ENCODE results near the gene GPR15.

Gene GPR15

DNA sequence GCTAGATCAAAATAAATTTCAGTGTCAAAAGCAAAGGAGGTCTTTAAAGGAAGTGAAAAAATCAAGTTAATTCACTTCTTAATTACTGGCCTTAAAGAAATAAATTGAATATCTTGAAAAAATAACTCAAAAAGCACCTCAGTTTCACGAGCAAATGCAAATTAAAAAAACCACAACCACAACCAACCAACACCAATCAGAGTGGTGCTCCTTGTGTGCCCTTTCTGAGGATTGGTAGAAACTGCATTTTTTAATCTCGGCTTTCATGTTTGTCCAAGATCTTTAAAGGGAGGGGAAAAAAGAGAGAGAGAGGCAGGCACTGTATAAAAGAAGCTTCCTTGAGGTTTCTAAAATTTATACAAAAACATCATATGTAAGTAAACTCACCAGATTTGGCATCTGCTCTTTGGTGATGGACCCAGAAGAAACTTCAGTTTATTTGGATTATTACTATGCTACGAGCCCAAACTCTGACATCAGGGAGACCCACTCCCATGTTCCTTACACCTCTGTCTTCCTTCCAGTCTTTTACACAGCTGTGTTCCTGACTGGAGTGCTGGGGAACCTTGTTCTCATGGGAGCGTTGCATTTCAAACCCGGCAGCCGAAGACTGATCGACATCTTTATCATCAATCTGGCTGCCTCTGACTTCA lies at the start of gene GPR15:
GPR15 (plus strand) TSS at position 357 of the 653 bp plus-strand sequence; CDS start at position 413, 56 bp downstream.
- DNase-seq: no peak
- H3K4me2 ChIP-seq (ENCODE audit: low read depth, low read length): no peak within 1 kb of the TSS
- no peaks in the 10 kb centered on the region for H3K36me3 ChIP-seq (replicated peaks; ENCODE audit: insufficient read depth, low read length)
- H2AFZ ChIP-seq (ENCODE audit: low read length): no peak within 1 kb of the TSS
- TF ChIP-seq EZH2phosphoT487 (IDR thresholded peaks at IDR 0.05; ENCODE audit: low read length) (no peak), EZH2 (optimal IDR thresholded peaks at IDR 0.05; ENCODE audit: low read depth, low read length) (no peak)
- TF ChIP-seq, protein P1, sequence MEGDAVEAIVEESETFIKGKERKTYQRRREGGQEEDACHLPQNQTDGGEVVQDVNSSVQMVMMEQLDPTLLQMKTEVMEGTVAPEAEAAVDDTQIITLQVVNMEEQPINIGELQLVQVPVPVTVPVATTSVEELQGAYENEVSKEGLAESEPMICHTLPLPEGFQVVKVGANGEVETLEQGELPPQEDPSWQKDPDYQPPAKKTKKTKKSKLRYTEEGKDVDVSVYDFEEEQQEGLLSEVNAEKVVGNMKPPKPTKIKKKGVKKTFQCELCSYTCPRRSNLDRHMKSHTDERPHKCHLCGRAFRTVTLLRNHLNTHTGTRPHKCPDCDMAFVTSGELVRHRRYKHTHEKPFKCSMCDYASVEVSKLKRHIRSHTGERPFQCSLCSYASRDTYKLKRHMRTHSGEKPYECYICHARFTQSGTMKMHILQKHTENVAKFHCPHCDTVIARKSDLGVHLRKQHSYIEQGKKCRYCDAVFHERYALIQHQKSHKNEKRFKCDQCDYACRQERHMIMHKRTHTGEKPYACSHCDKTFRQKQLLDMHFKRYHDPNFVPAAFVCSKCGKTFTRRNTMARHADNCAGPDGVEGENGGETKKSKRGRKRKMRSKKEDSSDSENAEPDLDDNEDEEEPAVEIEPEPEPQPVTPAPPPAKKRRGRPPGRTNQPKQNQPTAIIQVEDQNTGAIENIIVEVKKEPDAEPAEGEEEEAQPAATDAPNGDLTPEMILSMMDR (IDR thresholded peaks at IDR 0.05; ENCODE audit: low read length): no peak
- H4K20me1 ChIP-seq (ENCODE audit: insufficient read depth, low read length): no peaks in the 10 kb centered on the region
- no peaks in the 10 kb centered on the region for H3K79me2 ChIP-seq (ENCODE audit: low read length)
- no peaks in the 10 kb centered on the region for H3K9me2 ChIP-seq (replicated peaks; ENCODE audit: insufficient read depth, low read length)
- H3K4me1 ChIP-seq (ENCODE audit: low read length): 0 out of 2 replicates have a peak, but pooled peaks cover 3% of the 10 kb centered on the region
- no peak within 1 kb of the TSS for H3K9ac ChIP-seq (ENCODE audit: low read length)
- H3K4me3 ChIP-seq (ENCODE audit: low read length): no peak within 1 kb of the TSS
- no peaks in the 10 kb centered on the region for H3K9me3 ChIP-seq (replicated peaks; ENCODE audit: insufficient read depth, low read length)
- H3K27me3 ChIP-seq (replicated peaks; ENCODE audit: insufficient read depth, low read length): no peaks in the 10 kb centered on the region
- no peak within 1 kb of the TSS for H3K27ac ChIP-seq (ENCODE audit: low read length)
- no peaks in the 10 kb centered on the region for H3F3A ChIP-seq (ENCODE audit: insufficient read depth, low read length)

- Histone ChIP-seq H3K36me3 (replicated peaks; ENCODE audit: insufficient read depth, low read length) (no peaks in the 10 kb centered on the region), H3K27me3 (replicated peaks; ENCODE audit: insufficient read depth, low read length) (no peaks in the 10 kb centered on the region), H3K9me3 (replicated peaks; ENCODE audit: insufficient read depth, low read length) (no peaks in the 10 kb centered on the region), H3K9me2 (replicated peaks; ENCODE audit: insufficient read depth, low read length) (no peaks in the 10 kb centered on the region), H3K4me2 (ENCODE audit: low read depth, low read length) (no peak overlapping the region), H3K27ac (ENCODE audit: low read length) (no peak overlapping the region), H3K79me2 (ENCODE audit: low read length) (no peaks in the 10 kb centered on the region), H4K20me1 (ENCODE audit: insufficient read depth, low read length) (no peaks in the 10 kb centered on the region), H3K4me3 (ENCODE audit: low read length) (no peak overlapping the region), H3F3A (ENCODE audit: insufficient read depth, low read length) (no peaks in the 10 kb centered on the region), H3K4me1 (ENCODE audit: low read length) (no peaks in the 10 kb centered on the region), H2AFZ (ENCODE audit: low read length) (no peak overlapping the region), H3K9ac (ENCODE audit: low read length) (no peak overlapping the region)
- no peak for DNase-seq
- TF ChIP-seq EZH2phosphoT487 (IDR thresholded peaks at IDR 0.05; ENCODE audit: low read length): no peak
- TF ChIP-seq, protein P1 (IDR thresholded peaks at IDR 0.05; ENCODE audit: low read length): no peak
- TF ChIP-seq EZH2 (optimal IDR thresholded peaks at IDR 0.05; ENCODE audit: low read depth, low read length): no peak
Observed at GRCh38 chr3:98482717-98483482, 48.9 kb upstream of the GPR15 start.

DNA sequence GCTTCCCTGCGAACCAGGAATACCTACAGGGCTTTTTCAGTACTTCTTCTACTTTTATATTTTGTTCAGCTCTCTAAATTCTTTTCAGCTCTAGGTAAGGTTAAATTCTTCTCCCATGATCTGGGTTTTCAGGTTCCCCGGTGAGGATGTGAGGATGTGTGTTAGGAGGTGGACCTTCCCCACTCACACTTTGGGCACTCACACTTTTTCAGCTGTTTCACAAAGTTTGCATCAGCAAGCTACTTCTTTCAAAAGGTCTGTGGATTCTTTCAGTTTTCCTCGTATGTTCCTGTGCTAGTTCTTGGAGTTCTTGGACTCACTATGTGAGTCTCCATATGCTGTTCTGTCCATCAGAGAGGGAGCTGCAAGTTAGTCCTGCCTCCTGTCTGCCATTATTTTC lies 48.2 kb upstream of the GPR15 start:
- Histone ChIP-seq H3K4me3 (ENCODE audit: low read length) (no peak overlapping the region), H3K4me1 (ENCODE audit: low read length) (no peaks in the 10 kb centered on the region), H3K27me3 (replicated peaks; ENCODE audit: insufficient read depth, low read length) (no peaks in the 10 kb centered on the region), H3K4me2 (ENCODE audit: low read depth, low read length) (no peak overlapping the region), H3K9me3 (replicated peaks; ENCODE audit: insufficient read depth, low read length) (no peaks in the 10 kb centered on the region), H3F3A (ENCODE audit: insufficient read depth, low read length) (no peaks in the 10 kb centered on the region), H3K36me3 (replicated peaks; ENCODE audit: insufficient read depth, low read length) (no peaks in the 10 kb centered on the region), H3K9me2 (replicated peaks; ENCODE audit: insufficient read depth, low read length) (no peaks in the 10 kb centered on the region), H4K20me1 (ENCODE audit: insufficient read depth, low read length) (no peaks in the 10 kb centered on the region), H3K79me2 (ENCODE audit: low read length) (no peaks in the 10 kb centered on the region), H3K27ac (ENCODE audit: low read length) (no peak overlapping the region), H3K9ac (ENCODE audit: low read length) (no peak overlapping the region), H2AFZ (ENCODE audit: low read length) (no peak overlapping the region)
- TF ChIP-seq EZH2phosphoT487 (IDR thresholded peaks at IDR 0.05; ENCODE audit: low read length): no peak
- TF ChIP-seq EZH2 (optimal IDR thresholded peaks at IDR 0.05; ENCODE audit: low read depth, low read length): no peak
- TF ChIP-seq, protein P1 (IDR thresholded peaks at IDR 0.05; ENCODE audit: low read length): no peak
- DNase-seq: no peak

Measured in MM.1S (cell line).